Endothelial cell of umbilical vein (primary cell): ENCODE results near the gene MKNK1. TPM values are rescaled to one million over a fixed set of nuclear protein-coding genes. Genes with fewer than 3 reads are reported as not detected.

ENCODE experiments used
- Bru-seq: library from RNA; stranded (reverse); fragments of 400-500 nt; gene quantifications from one replicate; lab custom pipeline; 2021; lab: Mats Ljungman, UMichigan
- BruChase-seq, 2 experiments: library from RNA; stranded (reverse); fragments of 400-500 nt; gene quantifications; one replicate each; lab custom pipeline; 2021; lab: Mats Ljungman, UMichigan
- BruUV-seq: library from RNA; stranded (reverse); fragments of 400-500 nt; replicated peaks from 2 replicates; lab custom pipeline; 2021; lab: Mats Ljungman, UMichigan
- CTCF ChIA-PET: fragments of 300-600, 350-600 bp; sonication (Branson Sonifier 250); formaldehyde crosslinking; loops from one replicate; lab custom pipeline; 2021; ENCODE audit warnings: antibody characterized with exemption, inconsistent platforms; lab: Charles Lee
- POLR2A ChIA-PET: fragments of 300-600, 350-600 bp; sonication (Branson Sonifier 250); formaldehyde crosslinking; loops from one replicate; lab custom pipeline; 2021; ENCODE audit warnings: antibody characterized with exemption, inconsistent platforms; lab: Charles Lee
- DNase-seq: peaks from one replicate; pipeline ENCODE4 v3.0.0-alpha.2; 2011; ENCODE audit warnings: low read depth, low spot score
- FAIRE-seq: peaks from 2 replicates; lab custom pipeline; 2011; peaks lifted over from hg19 to GRCh38; lab: Jason Lieb, UNC
- H2AFZ ChIP-seq: 2 replicates; pipeline ENCODE4 v1.6.0; 2012; ENCODE audit warnings: low read depth, low read length, control low read depth, inconsistent platforms
- H3K27ac ChIP-seq: 2 replicates; pipeline ENCODE4 v1.5.1; 2011; ENCODE audit warnings: low read depth, mild to moderate bottlenecking, control low read depth, low read length, moderate library complexity; ENCODE audit not compliant: insufficient read depth
- H3K27me3 ChIP-seq, 2 experiments: 2 replicates each; pipeline versions ENCODE4 v1.6.0 to v1.6.1; 2011; ENCODE audit warnings: low read length in 2 of 2, mixed read lengths in 1 of 2; ENCODE audit not compliant: control insufficient read depth in 2 of 2, insufficient read depth in 2 of 2
- H3K36me3 ChIP-seq, 2 experiments: 2 replicates in 1 of 2; 3 replicates in 1 of 2; pipeline ENCODE4 v1.5.1; 2011; ENCODE audit warnings: low read length in 2 of 2, mild to moderate bottlenecking in 1 of 2, moderate library complexity in 1 of 2; ENCODE audit not compliant: control insufficient read depth in 2 of 2, insufficient read depth in 2 of 2; ENCODE audit errors: extremely low read depth in 1 of 2
- H3K4me1 ChIP-seq: 3 replicates; pipeline ENCODE4 v1.5.1; 2011; ENCODE audit warnings: mild to moderate bottlenecking, low read length; ENCODE audit not compliant: control insufficient read depth, insufficient read depth; ENCODE audit errors: extremely low read depth
- H3K4me2 ChIP-seq: 2 replicates; pipeline ENCODE4 v1.6.1; 2011; ENCODE audit warnings: low read length, control low read depth, mixed read lengths; ENCODE audit not compliant: insufficient read depth
- H3K4me3 ChIP-seq, 3 experiments: fragments of 200-600 bp in 1 of 3; sonication (generic), shearing (Covaris generic) in 1 of 3; replicated peaks in 1 of 3; 2 replicates each; pipeline ENCODE4 v1.5.1; 2011 to 2016; ENCODE audit warnings: control low read depth in 3 of 3, low read length in 3 of 3, mild to moderate bottlenecking in 2 of 3, inconsistent platforms in 1 of 3, low read depth in 1 of 3, moderate library complexity in 1 of 3; ENCODE audit not compliant: insufficient read depth in 1 of 3
- H3K79me2 ChIP-seq: 2 replicates; pipeline ENCODE4 v1.6.0; 2012; ENCODE audit warnings: low read length, inconsistent platforms; ENCODE audit not compliant: control insufficient read depth, insufficient read depth
- H3K9ac ChIP-seq: replicated peaks from 2 replicates; pipeline ENCODE3; 2011; ENCODE audit warnings: low read length, control low read depth; ENCODE audit not compliant: insufficient read depth; ENCODE audit errors: extremely low read depth
- H3K9me1 ChIP-seq: replicated peaks from 3 replicates; pipeline ENCODE4 v1.6.0; 2011; ENCODE audit warnings: mild to moderate bottlenecking, low read length; ENCODE audit not compliant: control insufficient read depth, insufficient read depth; ENCODE audit errors: extremely low read depth
- H3K9me3 ChIP-seq: replicated peaks from 2 replicates; pipeline ENCODE4 v1.5.1; 2012; ENCODE audit warnings: low read length, inconsistent platforms; ENCODE audit not compliant: control insufficient read depth, insufficient read depth
- H4K20me1 ChIP-seq: replicated peaks from 2 replicates; pipeline ENCODE3; 2011; ENCODE audit warnings: mild to moderate bottlenecking, low read length; ENCODE audit not compliant: control insufficient read depth, insufficient read depth; ENCODE audit errors: extremely low read depth
- CTCF ChIP-seq, 2 donors: IDR thresholded peaks; 1 replicate in 1 of 2; 2 replicates in 1 of 2; pipeline ENCODE4 v1.5.1; 2011; ENCODE audit warnings: low read length in 2 of 2, mild to moderate bottlenecking in 2 of 2, moderate library complexity in 2 of 2, control low read depth in 1 of 2, inconsistent platforms in 1 of 2, low read depth in 1 of 2; ENCODE audit not compliant: insufficient read depth in 1 of 2; ENCODE audit errors: extremely low read depth in 1 of 2
- MAX ChIP-seq: IDR thresholded peaks from 2 replicates; pipeline ENCODE4 v1.6.1; 2011; ENCODE audit not compliant: insufficient read depth, insufficient read length
- MYC ChIP-seq: IDR thresholded peaks from one replicate; pipeline ENCODE4 v1.6.1; 2011; ENCODE audit warnings: mild to moderate bottlenecking, low read depth, low read length
- POLR2A ChIP-seq: IDR thresholded peaks from 2 replicates; pipeline ENCODE4 v1.6.1; 2012; ENCODE audit warnings: low read depth, mild to moderate bottlenecking, control low read depth, low read length
- POLR2AphosphoS5 ChIP-seq: IDR thresholded peaks from 2 replicates; pipeline ENCODE4 v1.6.1; 2012; ENCODE audit warnings: low read depth, mild to moderate bottlenecking, control low read depth, low read length, moderate library complexity; ENCODE audit not compliant: insufficient read depth
- dilution Hi-C: fragments of 300-500 bp; cut with MboI; formaldehyde crosslinking; loops from one replicate; pipeline ENCODE4 v1.15.0; 2019; ENCODE audit warnings: low sequenced_read_pairs; ENCODE audit not compliant: extremely low pct_ligation_motif_present
- intact Hi-C: fragments of 100-400 bp; cut with micrococcal nuclease; formaldehyde crosslinking; loops from one replicate; pipeline ENCODE4 v1.10.0; 2022
- long read RNA-seq: library from polyadenylated mRNA; stranded (forward); transcript quantifications from one replicate; pipeline ENCODE4 v2.0.0, GENCODE V29; 2021
- polyA minus RNA-seq, 3 experiments: library from RNA; depleted of rRNA, polyadenylated mRNA; stranded (reverse); fragments of >200 nt; gene quantifications; 1 replicate in 1 of 3; 2 replicates in 2 of 3; pipeline ENCODE4 v1.2.3, GENCODE V29; 2011
- polyA plus RNA-seq, 4 experiments: library from polyadenylated mRNA; depleted of rRNA in 3 of 4; stranded (reverse) in 3 of 4; unstranded in 1 of 4; fragments of >200 nt; gene quantifications; 2 replicates each; pipeline versions ENCODE4 v1.2.1 to v1.2.3, GENCODE V29; 2011 to 2012; ENCODE audit warnings: missing spikeins in 1 of 4
- total RNA-seq: library from RNA; stranded (reverse); gene quantifications from 2 replicates; pipeline ENCODE4 v1.2.3, GENCODE V29; 2021

Gene MKNK1
- 37.3 and 42.6 TPM in 2 replicates for total RNA-seq
- polyA plus RNA-seq: 28.9 and 32.9 TPM in 2 replicates
- polyA plus RNA-seq (2011; cell fraction: cytosol; rRNA removed): 21.7 and 25.8 TPM in 2 replicates
- 116 and 119 TPM in 2 replicates for polyA plus RNA-seq (2011; cell fraction: nucleus; rRNA removed)
- polyA plus RNA-seq (2012): 26.3 and 35.3 TPM in 2 replicates
- 31.5 and 38.8 TPM in 2 replicates for polyA minus RNA-seq
- 10.1 TPM for polyA minus RNA-seq (2011; cell fraction: cytosol; rRNA and poly(A)+ RNA removed)
- polyA minus RNA-seq (2011; cell fraction: nucleus; rRNA and poly(A)+ RNA removed): 30.6 and 32.6 TPM in 2 replicates
- Bru-seq, nascent RNA: percentile 58 among the genes with signal in this experiment
- BruChase-seq, experiment 1, labeled RNA remaining after a 6-hour chase: percentile 68 among the genes with signal in this experiment
- percentile 62 among the genes with signal in this experiment for BruChase-seq, experiment 2, labeled RNA remaining after a 2-hour chase
- long read RNA-seq, partial matches to known transcripts: 13 of 50 reads
- long read RNA-seq, other reads (novel, unspliced or antisense): 29 of 50 reads

- POLR2A ChIA-PET: interaction anchor here (0.6 to 1.8 kb wide), 3 partner anchors 10 to 622 kb away, joined by 3 to 8 read pairs (median 5); partner anchors contain the start of gene MOB3C
- Histone ChIP-seq H4K20me1 (no peaks in the 10 kb centered on the region), H3K27me3 (no peaks in the 10 kb centered on the region), H3K36me3 (peaks cover 0 to 5% of the 10 kb centered on the region in 2 experiments), H3K4me2 (peak within 1 kb of the TSS; percentile 85), H3K9ac (peak within 1 kb of the TSS; percentile 76), H3K9me3 (no peaks in the 10 kb centered on the region), H3K79me2 (no peaks in the 10 kb centered on the region), H3K4me3 (peak within 1 kb of the TSS; percentile 67 to 75 (median 69)), H2AFZ (peak within 1 kb of the TSS; percentile 97), H3K27ac (peak within 1 kb of the TSS; percentile 19), H3K9me1 (no peaks in the 10 kb centered on the region), H3K4me1 (peaks cover 13% of the 10 kb centered on the region)
- CTCF ChIA-PET: interaction anchor here (0.7 to 2.9 kb wide), 14 partner anchors 8 to 575 kb away, joined by 3 to 13 read pairs (median 4); partner anchors contain the start of genes ATPAF1 and MOB3C
- DNase-seq (peak; percentile 98), FAIRE-seq (peak; percentile 75)
- TF ChIP-seq POLR2A: peak; percentile 71
- no peak for TF ChIP-seq MYC
- TF ChIP-seq CTCF (IDR thresholded peaks at IDR 0.05; ENCODE audit: extremely low read depth in 1 of 2, insufficient read depth in 1 of 2, low read depth in 1 of 2, low read length in 2 of 2): peak in 1 of 2 donors; percentile 19
- no peak for TF ChIP-seq MAX
- peak; percentile 85 for TF ChIP-seq POLR2AphosphoS5
- dilution Hi-C loops (no loop called here), intact Hi-C loops (loop anchor here (1.0 kb wide), 3 partner anchors 12 to 115 kb away; partner anchors contain the start of genes ATPAF1, EFCAB14 and MOB3C)
- TSS peak; percentile 39 for BruUV-seq
These were observed at the start of gene MKNK1 for GRCh38 chr1:46603858-46604549. TSS of gene MKNK1 (minus strand) at chr1:46604268. CDS start at chr1:46583327, 20,941 bp downstream.
